CD4-positive, CD25-positive, alpha-beta regulatory T cell (primary cell): ENCODE results near the gene ADRA2C. TPM values are rescaled to one million over a fixed set of nuclear protein-coding genes. Genes with fewer than 3 reads are reported as not detected.

Experiments
- ATAC-seq, 2 donors: fragments of 150-1000 bp; cut with Tn5 transposase; one replicate each; pipeline ENCODE4 v1.10.0; 2021; ENCODE audit warnings: low read depth in 2 of 2, moderate number of reproducible peaks in 2 of 2, moderate library complexity in 1 of 2
- DNase-seq, 3 donors: peaks; one replicate each; pipeline versions ENCODE4 v3.0.0 to v3.0.0-alpha.2; 2012 to 2022; ENCODE audit warnings: mixed read lengths in 1 of 3
- H3K27ac ChIP-seq: one replicate; pipeline ENCODE4 v1.7.0; 2013; ENCODE audit warnings: mild to moderate bottlenecking, low read length; ENCODE audit not compliant: insufficient read depth, poor library complexity, severe bottlenecking
- H3K27me3 ChIP-seq: one replicate; pipeline ENCODE4 v1.7.0; 2013; ENCODE audit warnings: low read length; ENCODE audit not compliant: control insufficient read depth, insufficient read depth
- H3K36me3 ChIP-seq: one replicate; pipeline ENCODE4 v1.7.0; 2013; ENCODE audit warnings: mild to moderate bottlenecking, low read length, moderate library complexity; ENCODE audit not compliant: control insufficient read depth, insufficient read depth
- H3K4me1 ChIP-seq: 2 replicates; pipeline ENCODE4 v1.7.0; 2013; ENCODE audit warnings: mild to moderate bottlenecking, low read length; ENCODE audit not compliant: insufficient read depth, control insufficient read depth, poor library complexity, severe bottlenecking
- H3K4me3 ChIP-seq: one replicate; pipeline ENCODE4 v1.7.0; 2013; ENCODE audit warnings: low read depth, mild to moderate bottlenecking, low read length, moderate library complexity
- H3K9me3 ChIP-seq, 2 experiments: 1 replicate in 1 of 2; 2 replicates in 1 of 2; pipeline ENCODE4 v1.7.0; 2013; ENCODE audit warnings: low read length in 2 of 2, mild to moderate bottlenecking in 1 of 2, moderate library complexity in 1 of 2; ENCODE audit not compliant: control insufficient read depth in 2 of 2
- H3K27ac Mint-ChIP-seq, 3 donors: one replicate each; pipeline ENCODE4 v1.8.0; 2020 to 2022; ENCODE audit warnings: mild to moderate bottlenecking in 3 of 3, mixed read lengths in 3 of 3, moderate library complexity in 2 of 3
- H3K27me3 Mint-ChIP-seq: one replicate; pipeline ENCODE4 v1.8.0; 2022; ENCODE audit warnings: mild to moderate bottlenecking, mixed read lengths
- H3K36me3 Mint-ChIP-seq: one replicate; pipeline ENCODE4 v1.8.0; 2020; ENCODE audit warnings: mixed read lengths
- H3K4me1 Mint-ChIP-seq, 4 donors: one replicate each; pipeline ENCODE4 v1.8.0; 2020 to 2022; ENCODE audit warnings: mixed read lengths in 4 of 4, mild to moderate bottlenecking in 1 of 4
- H3K4me3 Mint-ChIP-seq, 4 donors: one replicate each; pipeline ENCODE4 v1.8.0; 2020 to 2022; ENCODE audit warnings: mild to moderate bottlenecking in 4 of 4, mixed read lengths in 4 of 4, moderate library complexity in 3 of 4
- H3K9me3 Mint-ChIP-seq, 7 donors: one replicate each; pipeline ENCODE4 v1.8.0; 2020 to 2022; ENCODE audit warnings: mixed read lengths in 7 of 7, mild to moderate bottlenecking in 3 of 7, moderate library complexity in 2 of 7
- polyA plus RNA-seq, 4 donors: library from polyadenylated mRNA; unstranded; fragments of 300-500 nt; fragmentation: Illumina TruSeq; gene quantifications; one replicate each; pipeline ENCODE4 v1.2.3, GENCODE V29; 2021
- total RNA-seq: library from RNA; stranded (reverse); gene quantifications from one replicate; pipeline ENCODE4 v1.2.3, GENCODE V29; 2022

Gene ADRA2C
- total and polyA plus RNA-seq, 5 donors from 2014 or later: not detected

DNA sequence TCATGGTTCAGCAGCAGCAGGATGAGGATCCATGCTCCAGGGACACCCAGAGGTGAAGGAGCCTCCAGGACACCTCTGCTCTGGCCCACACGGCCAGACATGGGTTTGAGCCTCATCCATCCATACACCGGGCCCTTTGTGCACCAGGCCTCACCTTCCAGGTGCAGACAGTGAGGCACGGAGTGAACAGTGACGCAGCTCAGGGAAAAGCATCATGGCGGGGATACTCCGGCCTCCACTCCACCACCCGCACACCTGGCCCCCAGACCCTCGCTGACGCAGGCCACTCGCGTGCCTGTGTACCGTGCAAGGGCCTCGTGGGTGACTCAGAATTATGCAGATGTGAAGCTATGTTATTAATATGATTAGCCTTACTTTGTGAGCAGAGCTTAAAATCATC, 33.3 kb downstream of the ADRA2C start:
- Mint-ChIP-seq H3K27ac (no peak overlapping the region), H3K9me3 (peaks cover 0 to 15% (median 4%) of the 10 kb centered on the region in 7 donors), H3K27me3 (peaks cover 5% of the 10 kb centered on the region), H3K4me3 (no peak overlapping the region), H3K4me1 (no peaks in the 10 kb centered on the region), H3K36me3 (no peaks in the 10 kb centered on the region)
- Histone ChIP-seq H3K4me3 (no peak overlapping the region), H3K4me1 (no peaks in the 10 kb centered on the region), H3K9me3 (peaks cover 16 to 18% of the 10 kb centered on the region in 2 experiments), H3K27me3 (no peaks in the 10 kb centered on the region), H3K27ac (no peak overlapping the region), H3K36me3 (no peaks in the 10 kb centered on the region)
- ATAC-seq (no peak), DNase-seq (no peak)

DNA sequence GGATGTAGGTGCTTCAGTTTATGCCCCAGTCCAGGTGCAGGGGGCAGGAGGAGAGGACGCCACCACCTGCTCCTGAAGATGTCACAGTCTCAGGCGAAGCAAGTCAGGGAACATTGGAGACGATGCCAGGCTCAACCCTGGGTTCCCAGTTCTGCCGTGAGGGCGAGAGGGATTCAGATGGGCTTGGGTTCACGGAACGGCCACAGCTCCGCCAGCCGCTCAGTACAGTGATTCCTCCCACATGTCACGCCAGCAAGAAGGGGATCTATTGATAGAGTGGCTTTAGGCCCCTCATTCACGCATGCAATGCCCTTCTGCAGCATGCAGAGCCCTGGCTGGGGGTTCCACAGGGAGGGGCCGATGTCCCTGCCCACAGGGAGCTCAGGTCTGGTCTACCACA, 34.2 kb downstream of the ADRA2C start:
- Histone ChIP-seq H3K36me3 (no peaks in the 10 kb centered on the region), H3K9me3 (peaks cover 11 to 12% of the 10 kb centered on the region in 2 experiments), H3K27me3 (no peaks in the 10 kb centered on the region), H3K27ac (no peak overlapping the region), H3K4me3 (no peak overlapping the region), H3K4me1 (no peaks in the 10 kb centered on the region)
- DNase-seq: no peak
- Mint-ChIP-seq H3K4me3 (no peak overlapping the region), H3K9me3 (peaks cover 0 to 9% (median 1%) of the 10 kb centered on the region in 7 donors), H3K27ac (no peak overlapping the region), H3K36me3 (no peaks in the 10 kb centered on the region), H3K27me3 (peaks cover 5% of the 10 kb centered on the region), H3K4me1 (no peaks in the 10 kb centered on the region)
- ATAC-seq: no peak

DNA sequence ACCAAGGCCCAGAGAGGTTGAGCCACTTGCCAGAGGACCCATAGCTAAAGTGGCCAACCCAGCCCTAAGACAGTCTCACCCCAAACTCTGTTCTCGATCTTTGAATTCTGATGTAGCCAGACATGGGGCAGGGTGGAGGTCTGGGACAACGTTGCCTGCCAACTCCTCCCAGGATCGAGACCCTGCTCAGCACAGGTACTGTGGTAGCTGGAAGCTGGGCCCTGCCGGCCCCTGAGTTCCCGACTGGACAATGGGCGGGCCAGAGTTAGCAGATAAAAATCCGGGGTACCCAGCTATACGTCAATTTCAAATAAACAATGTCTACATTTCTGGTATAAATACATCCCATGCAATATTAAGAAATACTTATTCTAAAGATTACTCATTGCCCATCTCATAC, 35.3 kb downstream of the ADRA2C start:
- Histone ChIP-seq H3K27ac (no peak overlapping the region), H3K9me3 (peaks cover 0 to 2% of the 10 kb centered on the region in 2 experiments), H3K4me1 (no peaks in the 10 kb centered on the region), H3K27me3 (no peaks in the 10 kb centered on the region), H3K4me3 (no peak overlapping the region), H3K36me3 (no peaks in the 10 kb centered on the region)
- no peak for DNase-seq
- Mint-ChIP-seq H3K27me3 (peaks cover 5% of the 10 kb centered on the region), H3K4me3 (no peak overlapping the region), H3K36me3 (no peaks in the 10 kb centered on the region), H3K9me3 (peaks cover 0 to under 1% (median 0%) of the 10 kb centered on the region in 7 donors), H3K4me1 (no peaks in the 10 kb centered on the region), H3K27ac (no peak overlapping the region)
- no peak for ATAC-seq

DNA sequence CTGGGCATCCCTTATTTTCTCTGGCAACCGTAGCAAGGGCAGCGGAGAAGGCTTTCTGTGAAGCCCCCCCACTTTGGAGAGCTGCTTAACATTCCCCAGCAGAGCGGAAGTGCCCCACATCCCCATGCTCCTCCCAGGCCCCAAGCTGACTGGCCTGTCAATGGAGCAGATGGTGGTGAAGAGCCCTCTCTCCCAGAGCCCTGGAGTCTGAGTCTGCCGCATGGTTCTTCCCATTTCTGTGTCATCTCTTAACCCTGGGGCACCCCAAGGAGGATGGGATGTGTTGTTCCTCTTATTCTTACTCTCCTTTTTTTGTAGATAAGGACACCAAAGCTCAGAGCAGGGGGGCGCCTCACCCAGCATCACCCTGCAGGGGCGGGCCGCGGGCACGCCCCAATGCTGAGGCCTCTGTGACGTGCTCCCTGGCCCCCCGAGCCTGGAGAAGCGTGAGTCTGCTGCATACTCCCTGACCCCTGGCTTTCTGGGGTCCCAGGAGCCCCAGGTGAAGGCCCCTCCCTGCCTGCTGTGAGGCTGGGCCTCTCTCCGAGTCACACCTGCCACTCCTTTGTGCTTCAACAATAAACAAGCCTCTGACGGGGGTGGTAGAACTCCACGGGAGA, 35.9 kb downstream of the ADRA2C start:
- Mint-ChIP-seq H3K4me1 (no peaks in the 10 kb centered on the region), H3K27ac (no peak overlapping the region), H3K4me3 (no peak overlapping the region), H3K9me3 (no peaks in the 10 kb centered on the region), H3K27me3 (peaks cover 5% of the 10 kb centered on the region), H3K36me3 (no peaks in the 10 kb centered on the region)
- Histone ChIP-seq H3K36me3 (no peaks in the 10 kb centered on the region), H3K9me3 (no peaks in the 10 kb centered on the region), H3K27ac (no peak overlapping the region), H3K27me3 (no peaks in the 10 kb centered on the region), H3K4me3 (no peak overlapping the region), H3K4me1 (no peaks in the 10 kb centered on the region)
- DNase-seq (no peak), ATAC-seq (no peak)

- Histone ChIP-seq H3K27ac (no peak overlapping the region), H3K4me3 (no peak overlapping the region), H3K27me3 (no peaks in the 10 kb centered on the region), H3K36me3 (no peaks in the 10 kb centered on the region), H3K4me1 (no peaks in the 10 kb centered on the region), H3K9me3 (no peaks in the 10 kb centered on the region)
- no peak overlapping the region for H3K27ac Mint-ChIP-seq
- ATAC-seq (no peak), DNase-seq (no peak)
- no peak overlapping the region for H3K4me3 Mint-ChIP-seq
- no peaks in the 10 kb centered on the region for H3K36me3 Mint-ChIP-seq
- no peaks in the 10 kb centered on the region for H3K4me1 Mint-ChIP-seq
- H3K9me3 Mint-ChIP-seq: no peaks in the 10 kb centered on the region
- H3K27me3 Mint-ChIP-seq: peaks cover 8% of the 10 kb centered on the region
Observed at GRCh38 chr4:3802571-3803474, 36.6 kb downstream of the ADRA2C start.

DNA sequence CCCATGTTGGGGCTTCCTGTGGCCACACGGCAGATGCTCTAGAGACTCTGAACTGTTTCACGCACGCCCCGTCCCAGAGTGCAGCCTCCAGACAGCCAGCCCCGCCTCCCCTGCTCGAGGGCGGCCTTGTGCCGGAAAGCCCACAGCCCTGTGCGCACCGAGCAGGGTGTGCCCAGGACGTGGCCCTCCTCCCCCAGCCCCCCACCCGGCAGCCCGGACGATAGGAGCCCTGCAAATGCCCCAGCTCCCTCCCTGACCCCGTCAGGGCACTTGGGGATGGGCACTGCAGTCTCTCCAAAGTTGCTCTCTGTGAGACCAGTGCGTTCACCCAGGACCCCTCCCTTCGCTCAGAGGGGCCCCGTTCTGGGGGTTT, 37.3 kb downstream of the ADRA2C start:
- H3K27ac Mint-ChIP-seq: no peak overlapping the region
- H3K36me3 Mint-ChIP-seq: no peaks in the 10 kb centered on the region
- H3K9me3 Mint-ChIP-seq: no peaks in the 10 kb centered on the region
- Histone ChIP-seq H3K27ac (no peak overlapping the region), H3K4me1 (no peaks in the 10 kb centered on the region), H3K4me3 (no peak overlapping the region), H3K27me3 (no peaks in the 10 kb centered on the region), H3K9me3 (no peaks in the 10 kb centered on the region), H3K36me3 (no peaks in the 10 kb centered on the region)
- ATAC-seq (no peak), DNase-seq (no peak)
- H3K4me1 Mint-ChIP-seq: no peaks in the 10 kb centered on the region
- peaks cover 9% of the 10 kb centered on the region for H3K27me3 Mint-ChIP-seq
- H3K4me3 Mint-ChIP-seq: no peak overlapping the region

DNA sequence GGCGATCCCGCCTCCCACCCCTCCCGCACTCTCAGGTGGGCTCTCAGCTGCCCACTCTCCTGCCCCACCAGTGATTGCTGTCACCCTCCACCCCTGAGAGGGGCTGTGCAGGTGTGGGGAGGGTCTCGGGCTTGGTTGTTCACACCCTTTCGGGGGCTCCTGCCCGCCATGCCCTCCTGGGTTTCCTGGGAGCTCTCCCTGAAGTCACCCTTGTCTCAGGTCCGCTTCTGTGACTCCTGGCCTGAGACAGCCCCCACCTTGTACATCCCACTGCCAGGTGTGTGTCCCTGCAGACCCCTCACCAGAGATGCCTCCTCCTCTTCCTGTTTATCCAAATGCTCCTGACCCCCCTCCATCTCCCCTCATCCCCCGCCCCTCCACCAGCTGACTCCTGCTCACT, 37.8 kb downstream of the ADRA2C start:
- Mint-ChIP-seq H3K36me3 (no peaks in the 10 kb centered on the region), H3K9me3 (peaks cover 0 to 2% (median 0%) of the 10 kb centered on the region in 7 donors), H3K4me1 (no peaks in the 10 kb centered on the region), H3K27me3 (peaks cover 9% of the 10 kb centered on the region), H3K27ac (no peak overlapping the region), H3K4me3 (no peak overlapping the region)
- DNase-seq: no peak
- H3K27ac ChIP-seq: no peak overlapping the region
- no peaks in the 10 kb centered on the region for H3K9me3 ChIP-seq
- H3K4me3 ChIP-seq: no peak overlapping the region
- ATAC-seq: no peak
- no peaks in the 10 kb centered on the region for H3K4me1 ChIP-seq
- H3K36me3 ChIP-seq: no peaks in the 10 kb centered on the region
- no peaks in the 10 kb centered on the region for H3K27me3 ChIP-seq

GRCh38 chr4:3805026-3805425, 38.8 kb downstream of the ADRA2C start:
- H3K9me3 ChIP-seq: no peaks in the 10 kb centered on the region
- H3K36me3 ChIP-seq: no peaks in the 10 kb centered on the region
- DNase-seq (no peak), ATAC-seq (no peak)
- H3K4me3 ChIP-seq: no peak overlapping the region
- Mint-ChIP-seq H3K27me3 (peaks cover 9% of the 10 kb centered on the region), H3K9me3 (peaks cover 0 to 2% (median 0%) of the 10 kb centered on the region in 7 donors), H3K36me3 (no peaks in the 10 kb centered on the region), H3K27ac (no peak overlapping the region), H3K4me1 (no peaks in the 10 kb centered on the region), H3K4me3 (no peak overlapping the region)
- H3K27me3 ChIP-seq: no peaks in the 10 kb centered on the region
- no peaks in the 10 kb centered on the region for H3K4me1 ChIP-seq
- H3K27ac ChIP-seq: no peak overlapping the region
